ENCODE data around the gene HLA-A.

- TF ChIP-seq POLR2A (IDR thresholded peaks at IDR 0.05): no peak
- TF ChIP-seq, protein P1, sequence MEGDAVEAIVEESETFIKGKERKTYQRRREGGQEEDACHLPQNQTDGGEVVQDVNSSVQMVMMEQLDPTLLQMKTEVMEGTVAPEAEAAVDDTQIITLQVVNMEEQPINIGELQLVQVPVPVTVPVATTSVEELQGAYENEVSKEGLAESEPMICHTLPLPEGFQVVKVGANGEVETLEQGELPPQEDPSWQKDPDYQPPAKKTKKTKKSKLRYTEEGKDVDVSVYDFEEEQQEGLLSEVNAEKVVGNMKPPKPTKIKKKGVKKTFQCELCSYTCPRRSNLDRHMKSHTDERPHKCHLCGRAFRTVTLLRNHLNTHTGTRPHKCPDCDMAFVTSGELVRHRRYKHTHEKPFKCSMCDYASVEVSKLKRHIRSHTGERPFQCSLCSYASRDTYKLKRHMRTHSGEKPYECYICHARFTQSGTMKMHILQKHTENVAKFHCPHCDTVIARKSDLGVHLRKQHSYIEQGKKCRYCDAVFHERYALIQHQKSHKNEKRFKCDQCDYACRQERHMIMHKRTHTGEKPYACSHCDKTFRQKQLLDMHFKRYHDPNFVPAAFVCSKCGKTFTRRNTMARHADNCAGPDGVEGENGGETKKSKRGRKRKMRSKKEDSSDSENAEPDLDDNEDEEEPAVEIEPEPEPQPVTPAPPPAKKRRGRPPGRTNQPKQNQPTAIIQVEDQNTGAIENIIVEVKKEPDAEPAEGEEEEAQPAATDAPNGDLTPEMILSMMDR (IDR thresholded peaks at IDR 0.05): no peak
Measured at GRCh38 chr6:29935273-29935955, 6.9 kb upstream of the HLA-A start.

Data from heart left ventricle (tissue), 13 donors.